ENCODE measurements around the gene FOXO3. TPM values are rescaled to one million over a fixed set of nuclear protein-coding genes. Genes with fewer than 3 reads are reported as not detected.

Gene FOXO3
- total and polyA plus RNA-seq, 2 donors (not counting 3 experiments of a cell fraction or from before 2014, with no cell fraction given), result 14.4 to 16.9 TPM

DNA sequence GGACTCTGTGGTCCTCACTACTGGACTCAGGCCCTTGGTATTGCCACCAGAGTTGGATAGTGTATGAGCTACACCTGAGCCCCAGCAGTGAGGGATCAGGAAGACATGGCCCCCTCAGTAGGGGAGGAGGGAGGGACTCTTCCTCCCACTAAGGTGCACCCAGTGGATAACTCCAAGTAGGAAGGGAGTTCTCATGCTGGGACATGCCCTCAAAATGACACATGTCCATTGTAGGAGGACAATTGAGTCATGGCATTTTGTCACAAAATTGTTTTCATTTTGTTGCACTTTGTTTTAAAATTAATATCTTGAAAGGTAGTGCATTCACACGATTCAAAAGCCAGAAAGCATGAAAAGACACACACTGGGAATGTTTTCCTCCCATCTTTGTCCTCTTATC lies 127.2 kb downstream of the FOXO3 start:
- intact Hi-C loops (cut with micrococcal nuclease), result no loop called here

More for the DNA sequence above, 127.2 kb downstream of the FOXO3 start:
- Histone ChIP-seq H3K9me1 (replicated peaks; ENCODE audit: control insufficient read depth, extremely low read depth, insufficient read depth, low read length) (no peaks in the 10 kb centered on the region), H3K4me3 (replicated peaks in 1 of 3; ENCODE audit: insufficient read depth in 1 of 3, low read depth in 1 of 3, low read length in 3 of 3) (no peak overlapping the region), H3K4me2 (ENCODE audit: insufficient read depth, low read length) (no peak overlapping the region), H3K27ac (ENCODE audit: insufficient read depth, low read depth, low read length) (no peak overlapping the region), H3K79me2 (ENCODE audit: control insufficient read depth, insufficient read depth, low read length) (no peaks in the 10 kb centered on the region), H3K27me3 (ENCODE audit: control insufficient read depth in 2 of 2, insufficient read depth in 2 of 2, low read length in 2 of 2) (no peaks in the 10 kb centered on the region), H3K4me1 (ENCODE audit: control insufficient read depth, extremely low read depth, insufficient read depth, low read length) (peaks cover 3% of the 10 kb centered on the region), H4K20me1 (replicated peaks; ENCODE audit: control insufficient read depth, extremely low read depth, insufficient read depth, low read length) (no peaks in the 10 kb centered on the region), H3K9me3 (replicated peaks; ENCODE audit: control insufficient read depth, insufficient read depth, low read length) (no peaks in the 10 kb centered on the region), H3K36me3 (ENCODE audit: control insufficient read depth in 2 of 2, extremely low read depth in 1 of 2, insufficient read depth in 2 of 2, low read length in 2 of 2) (no peaks in the 10 kb centered on the region), H3K9ac (replicated peaks; ENCODE audit: extremely low read depth, insufficient read depth, low read length) (no peak overlapping the region), H2AFZ (ENCODE audit: low read depth, low read length) (no peak overlapping the region)
- TF ChIP-seq POLR2AphosphoS5 (IDR thresholded peaks at IDR 0.05; ENCODE audit: insufficient read depth, low read depth, low read length) (no peak), GATA2 (IDR thresholded peaks at IDR 0.05; ENCODE audit: insufficient read depth, insufficient read length, low read depth, low read length) (no peak), FOS (IDR thresholded peaks at IDR 0.05; ENCODE audit: borderline replicate concordance, insufficient read depth, low read length) (no peak), POLR2A (IDR thresholded peaks at IDR 0.05; ENCODE audit: low read depth, low read length) (no peak), MYC (IDR thresholded peaks at IDR 0.05; ENCODE audit: low read depth, low read length) (no peak), JUN (IDR thresholded peaks at IDR 0.05; ENCODE audit: borderline replicate concordance, insufficient read depth, insufficient read length, low read depth) (no peak), EZH2 (IDR thresholded peaks at IDR 0.05; ENCODE audit: borderline replicate concordance, low read depth, low read length, severe bottlenecking) (no peak)
- TF ChIP-seq, protein P1, sequence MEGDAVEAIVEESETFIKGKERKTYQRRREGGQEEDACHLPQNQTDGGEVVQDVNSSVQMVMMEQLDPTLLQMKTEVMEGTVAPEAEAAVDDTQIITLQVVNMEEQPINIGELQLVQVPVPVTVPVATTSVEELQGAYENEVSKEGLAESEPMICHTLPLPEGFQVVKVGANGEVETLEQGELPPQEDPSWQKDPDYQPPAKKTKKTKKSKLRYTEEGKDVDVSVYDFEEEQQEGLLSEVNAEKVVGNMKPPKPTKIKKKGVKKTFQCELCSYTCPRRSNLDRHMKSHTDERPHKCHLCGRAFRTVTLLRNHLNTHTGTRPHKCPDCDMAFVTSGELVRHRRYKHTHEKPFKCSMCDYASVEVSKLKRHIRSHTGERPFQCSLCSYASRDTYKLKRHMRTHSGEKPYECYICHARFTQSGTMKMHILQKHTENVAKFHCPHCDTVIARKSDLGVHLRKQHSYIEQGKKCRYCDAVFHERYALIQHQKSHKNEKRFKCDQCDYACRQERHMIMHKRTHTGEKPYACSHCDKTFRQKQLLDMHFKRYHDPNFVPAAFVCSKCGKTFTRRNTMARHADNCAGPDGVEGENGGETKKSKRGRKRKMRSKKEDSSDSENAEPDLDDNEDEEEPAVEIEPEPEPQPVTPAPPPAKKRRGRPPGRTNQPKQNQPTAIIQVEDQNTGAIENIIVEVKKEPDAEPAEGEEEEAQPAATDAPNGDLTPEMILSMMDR (IDR thresholded peaks at IDR 0.05; ENCODE audit: extremely low read depth in 1 of 2, insufficient read depth in 1 of 2, low read depth in 1 of 2, low read length in 2 of 2), result no peak
- TF ChIP-seq, protein P2, sequence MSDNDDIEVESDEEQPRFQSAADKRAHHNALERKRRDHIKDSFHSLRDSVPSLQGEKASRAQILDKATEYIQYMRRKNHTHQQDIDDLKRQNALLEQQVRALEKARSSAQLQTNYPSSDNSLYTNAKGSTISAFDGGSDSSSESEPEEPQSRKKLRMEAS (IDR thresholded peaks at IDR 0.05; ENCODE audit: insufficient read depth, insufficient read length), result no peak
- no TSS peak for BruUV-seq (replicated peaks)
- FAIRE-seq, result no peak
- ChIA-PET POLR2A (no interaction called here), CTCF (interaction anchor here (1.5 kb wide), 1 partner anchor 123 kb away, joined by 5 read pairs; no protein-coding TSS in a partner anchor)
- dilution Hi-C loops (cut with MboI; ENCODE audit: extremely low pct_ligation_motif_present, low sequenced_read_pairs), result no loop called here
- no peak for DNase-seq (ENCODE audit: low read depth, low spot score)
